Adrenal gland (tissue), 12 donors: ENCODE measurements around the gene SPRR1B. TPM values are rescaled to one million over a fixed set of nuclear protein-coding genes. Genes with fewer than 3 reads are reported as not detected.

Source experiments
- DNase-seq, 7 donors: peaks; one replicate each; pipeline ENCODE4 v3.0.0-alpha.2; 2019 to 2020
- H3K27ac ChIP-seq, 5 donors: fragments of 200-600 bp; sonication (generic) in 4 of 5; 1 replicate in 3 of 5; 2 replicates in 2 of 5; pipeline versions ENCODE4 v1.5.1 to v1.8.0; 2016 to 2020; ENCODE audit warnings: mild to moderate bottlenecking in 1 of 5
- H3K27me3 ChIP-seq: fragments of 200-600 bp; 2 replicates; pipeline ENCODE4 v1.8.0; 2021
- H3K36me3 ChIP-seq, 2 donors: fragments of 200-600 bp; replicated peaks in 1 of 2; 1 replicate in 1 of 2; 2 replicates in 1 of 2; pipeline versions ENCODE4 v1.5.1 to v1.8.0; 2018 to 2022
- H3K4me1 ChIP-seq, 2 donors: fragments of 200-600 bp; replicated peaks in 1 of 2; 1 replicate in 1 of 2; 2 replicates in 1 of 2; pipeline versions ENCODE4 v1.5.1 to v1.8.0; 2018 to 2021
- H3K4me3 ChIP-seq, 4 donors: fragments of 200-600 bp; sonication (generic) in 3 of 4; one replicate each; pipeline ENCODE4 v1.5.1; 2016 to 2018
- H3K9me3 ChIP-seq, 3 donors: fragments of 200-600 bp; sonication (generic) in 1 of 3; replicated peaks in 1 of 3; 1 replicate in 2 of 3; 2 replicates in 1 of 3; pipeline versions ENCODE4 v1.5.1 to v1.8.0; 2016 to 2021
- POLR2A ChIP-seq, 2 donors: fragments of 450-650 bp; IDR thresholded peaks; one replicate each; pipeline ENCODE4 v1.6.1; 2017; ENCODE audit warnings: antibody characterized with exemption in 2 of 2, mild to moderate bottlenecking in 2 of 2, moderate library complexity in 1 of 2
- WGBS, 4 donors: extraction: QIAGEN DNeasy Blood & Tissue Kit in 2 of 4; methylation state at CpG; one replicate each; pipeline versions ENCODE4 v1.1.5 to v1.1.7; 2013 to 2017; 5-methylcytosine and 5-hydroxymethylcytosine counted together
- intact Hi-C, 2 donors: fragments of 100-400 bp; cut with DNase I; formaldehyde crosslinking; loops; one replicate each; pipeline versions ENCODE4 v1.14.1 to v1.15.0; 2022 to 2023
- polyA plus RNA-seq, 3 donors: library from polyadenylated mRNA; stranded (reverse); fragments of 200-250 nt in 2 of 3; fragments of 350-450 nt in 1 of 3; fragmentation: Illumina TruSeq in 1 of 3; extraction: RNeasy Lipid Tissue Mini Kit (QIAGEN cat#74804) in 1 of 3; gene quantifications; one replicate each; pipeline ENCODE4 v1.2.3, GENCODE V29; 2013 to 2014
- total RNA-seq, 9 donors: library from RNA; depleted of rRNA in 4 of 9; stranded (reverse); fragments of >200 nt in 4 of 9; fragments of 120-200 nt in 1 of 9; fragmentation: NEBNext Ultra II Directional in 1 of 9; extraction: Animal tissue kit (Norgen Biotek cat#: 25700) in 1 of 9; gene quantifications; one replicate each; pipeline versions ENCODE4 v1.1.0 to v1.2.4, GENCODE V29; 2013 to 2023
- TF ChIP-seq, protein P1 (sequence below), 6 experiments: fragments of 450-650 bp in 4 of 6; fragments of 200-600 bp in 2 of 6; sonication (generic) in 1 of 6; IDR thresholded peaks; 1 replicate in 5 of 6; 2 replicates in 1 of 6; pipeline versions ENCODE4 v1.5.1 to v1.8.0; 2016 to 2021; ENCODE audit warnings: antibody characterized with exemption in 6 of 6, mild to moderate bottlenecking in 2 of 6, moderate library complexity in 1 of 6
- donor health status: healthy with polysubstance abuse.
- donor health status: Bipolar disorder and iron deficiency.
- donor health status: DM: yes; HTN: yes; CAD: no.
- donor health status: DM: no; HTN: no; CAD: no.
- donor health status: DM: no; HTN: no; CAD: no.
- donor health status: DM: yes; HTN: yes; CAD: no.

Gene SPRR1B
- total and polyA plus RNA-seq, 12 donors, result 0.74 to 0.80 (median 0.74) TPM; not detected in 9

DNA sequence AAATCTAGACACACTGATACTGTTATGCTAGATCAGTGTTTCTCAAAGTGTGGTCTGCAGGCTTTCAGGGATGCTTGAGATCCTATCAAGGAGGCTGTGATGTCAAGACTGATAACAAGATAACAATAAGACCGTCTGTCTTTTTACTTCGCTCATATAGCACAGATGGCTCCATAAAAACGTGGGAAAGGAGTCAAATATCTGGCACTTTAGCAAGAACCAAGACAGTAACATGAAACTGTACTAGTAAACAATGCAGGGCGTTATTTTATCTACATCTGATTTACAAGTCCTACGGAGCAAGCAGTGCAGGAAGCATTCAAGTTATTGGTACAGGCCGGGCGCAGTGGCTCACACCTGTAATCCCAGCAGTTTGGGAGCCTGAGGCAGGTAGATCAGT lies 33.1 kb upstream of the SPRR1B start:
- Histone ChIP-seq H3K4me1 (no peaks in the 10 kb centered on the region), H3K4me3 (no peak overlapping the region), H3K9me3 (no peaks in the 10 kb centered on the region), H3K36me3 (no peaks in the 10 kb centered on the region), H3K27ac (no peak overlapping the region), H3K27me3 (no peaks in the 10 kb centered on the region)
- TF ChIP-seq POLR2A (IDR thresholded peaks at IDR 0.05), result no peak
- TF ChIP-seq, protein P1, sequence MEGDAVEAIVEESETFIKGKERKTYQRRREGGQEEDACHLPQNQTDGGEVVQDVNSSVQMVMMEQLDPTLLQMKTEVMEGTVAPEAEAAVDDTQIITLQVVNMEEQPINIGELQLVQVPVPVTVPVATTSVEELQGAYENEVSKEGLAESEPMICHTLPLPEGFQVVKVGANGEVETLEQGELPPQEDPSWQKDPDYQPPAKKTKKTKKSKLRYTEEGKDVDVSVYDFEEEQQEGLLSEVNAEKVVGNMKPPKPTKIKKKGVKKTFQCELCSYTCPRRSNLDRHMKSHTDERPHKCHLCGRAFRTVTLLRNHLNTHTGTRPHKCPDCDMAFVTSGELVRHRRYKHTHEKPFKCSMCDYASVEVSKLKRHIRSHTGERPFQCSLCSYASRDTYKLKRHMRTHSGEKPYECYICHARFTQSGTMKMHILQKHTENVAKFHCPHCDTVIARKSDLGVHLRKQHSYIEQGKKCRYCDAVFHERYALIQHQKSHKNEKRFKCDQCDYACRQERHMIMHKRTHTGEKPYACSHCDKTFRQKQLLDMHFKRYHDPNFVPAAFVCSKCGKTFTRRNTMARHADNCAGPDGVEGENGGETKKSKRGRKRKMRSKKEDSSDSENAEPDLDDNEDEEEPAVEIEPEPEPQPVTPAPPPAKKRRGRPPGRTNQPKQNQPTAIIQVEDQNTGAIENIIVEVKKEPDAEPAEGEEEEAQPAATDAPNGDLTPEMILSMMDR (IDR thresholded peaks at IDR 0.05), result no peak
- intact Hi-C loops, result no loop called here
- no peak for DNase-seq
- WGBS, 4 donors, result 57 to 73% (median 69%) methylated on average over 7 of the region's 7 CpGs

DNA sequence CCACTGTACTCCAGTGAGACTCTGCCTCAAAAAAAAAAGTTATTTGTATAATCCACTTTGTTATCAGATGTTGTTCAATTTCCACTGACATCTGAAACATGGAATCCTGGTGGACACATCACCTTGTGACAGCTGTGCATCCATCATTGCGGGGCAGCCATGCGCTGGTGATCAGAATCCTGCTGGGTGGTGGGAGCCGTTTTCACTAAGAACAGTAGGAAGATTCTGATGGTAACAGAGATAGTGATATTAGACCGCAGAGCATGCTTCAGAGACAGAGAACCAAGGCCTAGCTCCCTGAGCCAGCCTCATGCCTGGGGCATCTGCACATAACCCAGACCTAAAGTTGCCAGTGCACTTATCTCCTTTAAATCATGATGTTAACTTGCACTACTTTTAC lies 32.5 kb upstream of the SPRR1B start:
- no peaks in the 10 kb centered on the region for H3K36me3 ChIP-seq
- H3K27ac ChIP-seq, result no peak overlapping the region
- no peak for DNase-seq
- H3K4me1 ChIP-seq, result no peaks in the 10 kb centered on the region
- intact Hi-C loops, result no loop called here
- no peaks in the 10 kb centered on the region for H3K27me3 ChIP-seq
- no peaks in the 10 kb centered on the region for H3K9me3 ChIP-seq
- H3K4me3 ChIP-seq, result no peak overlapping the region
- 76 to 87% (median 80%) methylated on average over 4 of the region's 4 CpGs for WGBS, 4 donors
- no peak for TF ChIP-seq POLR2A (IDR thresholded peaks at IDR 0.05)
- TF ChIP-seq, protein P1 (IDR thresholded peaks at IDR 0.05), result no peak

DNA sequence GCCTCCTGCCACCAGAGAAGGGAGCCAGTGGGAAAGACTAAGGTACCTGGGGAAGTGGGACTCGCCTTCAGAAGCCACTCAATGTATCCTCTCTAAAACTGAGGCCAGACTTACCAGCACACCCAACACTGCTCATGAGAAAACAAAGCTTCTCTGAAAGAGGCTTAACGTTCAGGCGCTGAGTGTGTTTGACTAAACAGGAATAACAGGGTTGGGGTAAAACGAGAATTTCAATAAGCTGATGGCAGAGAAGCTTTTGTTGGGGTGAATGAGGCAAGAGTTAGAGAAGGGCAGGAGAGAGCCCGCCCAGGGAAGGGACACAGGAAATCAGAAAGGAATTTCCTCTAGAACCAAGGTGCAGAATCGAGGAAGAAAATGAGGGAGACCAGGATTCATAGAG lies 31.2 kb upstream of the SPRR1B start:
- intact Hi-C loops, result no loop called here
- TF ChIP-seq POLR2A (IDR thresholded peaks at IDR 0.05), result no peak
- TF ChIP-seq, protein P1 (IDR thresholded peaks at IDR 0.05), result no peak
- H3K4me3 ChIP-seq, result no peak overlapping the region
- H3K9me3 ChIP-seq, result no peaks in the 10 kb centered on the region
- no peaks in the 10 kb centered on the region for H3K36me3 ChIP-seq
- H3K27me3 ChIP-seq, result no peaks in the 10 kb centered on the region
- 67 to 83% (median 77%) methylated on average over 6 of the region's 6 CpGs for WGBS, 4 donors
- no peak overlapping the region for H3K27ac ChIP-seq
- DNase-seq, result no peak
- H3K4me1 ChIP-seq, result no peaks in the 10 kb centered on the region

DNA sequence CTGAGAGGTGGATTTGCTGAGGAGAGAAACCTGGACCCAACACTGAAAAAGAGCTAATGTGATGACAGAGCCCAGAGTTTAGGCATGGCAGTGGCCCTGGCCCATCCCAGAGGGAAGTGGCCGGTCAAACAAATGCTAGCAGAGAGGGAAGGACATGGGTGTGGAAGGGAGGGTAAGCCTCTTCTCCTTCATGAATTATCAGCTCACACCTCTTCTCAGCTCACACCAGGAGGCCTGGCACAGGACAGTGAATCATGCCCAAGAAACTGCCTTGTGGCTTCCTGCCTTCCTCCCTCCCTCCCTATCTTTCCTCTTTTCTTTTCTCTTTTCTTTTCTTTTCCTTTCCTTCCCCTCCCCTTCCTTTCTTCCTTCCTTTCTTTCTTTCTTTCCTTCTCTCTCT lies 30.7 kb upstream of the SPRR1B start:
- H3K27ac ChIP-seq, result no peak overlapping the region
- H3K27me3 ChIP-seq, result no peaks in the 10 kb centered on the region
- H3K9me3 ChIP-seq, result no peaks in the 10 kb centered on the region
- no peak for DNase-seq
- no peak overlapping the region for H3K4me3 ChIP-seq
- intact Hi-C loops, result no loop called here
- no peaks in the 10 kb centered on the region for H3K36me3 ChIP-seq
- H3K4me1 ChIP-seq, result no peaks in the 10 kb centered on the region
- TF ChIP-seq POLR2A (IDR thresholded peaks at IDR 0.05), result no peak
- TF ChIP-seq, protein P1 (IDR thresholded peaks at IDR 0.05), result no peak
- 100% methylated on average over 1 of the region's 1 CpG for WGBS, 4 donors
